Loucy (cell line): ENCODE measurements around the gene SLC6A11.

ENCODE experiments used
- H2AFZ ChIP-seq: fragments of 200-600 bp; sonication (generic); 2 replicates; pipeline ENCODE4 v1.6.0; 2016; ENCODE audit warnings: antibody characterized with exemption, mild to moderate bottlenecking, low read length, moderate library complexity
- H3F3A ChIP-seq: fragments of 200-600 bp; 2 replicates; pipeline ENCODE4 v1.6.0; 2016; ENCODE audit warnings: antibody characterized with exemption, low read depth, mild to moderate bottlenecking
- H3K27me3 ChIP-seq: fragments of 200-600 bp; sonication (generic); 2 replicates; pipeline ENCODE4 v1.6.1; 2014; ENCODE audit warnings: low read length, mild to moderate bottlenecking; ENCODE audit not compliant: insufficient read depth, poor library complexity, severe bottlenecking
- H3K36me3 ChIP-seq: fragments of 200-600 bp; sonication (generic); 2 replicates; pipeline ENCODE4 v1.6.1; 2016; ENCODE audit warnings: low read length; ENCODE audit not compliant: insufficient read depth
- H3K4me1 ChIP-seq: fragments of 200-600 bp; sonication (generic); 2 replicates; pipeline ENCODE4 v1.5.1; 2014; ENCODE audit warnings: low read length, mild to moderate bottlenecking; ENCODE audit not compliant: insufficient read depth, poor library complexity, severe bottlenecking
- H3K4me2 ChIP-seq: fragments of 200-600 bp; sonication (generic); 2 replicates; pipeline ENCODE4 v1.6.0; 2014; ENCODE audit warnings: antibody characterized with exemption, low read length, low read depth, mild to moderate bottlenecking; ENCODE audit not compliant: poor library complexity, severe bottlenecking
- H3K4me3 ChIP-seq: fragments of 200-600 bp; sonication (generic); 2 replicates; pipeline ENCODE4 v1.5.1; 2014; ENCODE audit warnings: low read length, mild to moderate bottlenecking, mixed read lengths; ENCODE audit not compliant: poor library complexity, severe bottlenecking
- H3K79me2 ChIP-seq: fragments of 200-600 bp; sonication (generic); 2 replicates; pipeline ENCODE4 v1.6.1; 2014; ENCODE audit warnings: low read length; ENCODE audit not compliant: insufficient read depth
- H3K9ac ChIP-seq: fragments of 200-600 bp; sonication (generic); 2 replicates; pipeline ENCODE4 v1.6.0; 2014; ENCODE audit warnings: mild to moderate bottlenecking, low read depth, low read length, moderate library complexity; ENCODE audit not compliant: poor library complexity, severe bottlenecking
- H3K9me2 ChIP-seq: fragments of 200-600 bp; sonication (generic); replicated peaks from 2 replicates; pipeline ENCODE4 v1.6.1; 2016; ENCODE audit warnings: low read depth, low read length, mixed read lengths
- H3K9me3 ChIP-seq: fragments of 200-600 bp; sonication (generic); 2 replicates; pipeline ENCODE4 v1.6.1; 2014; ENCODE audit warnings: mild to moderate bottlenecking, antibody characterized with exemption, low read length, low read depth; ENCODE audit not compliant: insufficient read depth
- H4K20me1 ChIP-seq: fragments of 200-600 bp; sonication (generic); 2 replicates; pipeline ENCODE4 v1.6.0; 2014; ENCODE audit warnings: antibody characterized with exemption, low read length, mild to moderate bottlenecking; ENCODE audit not compliant: insufficient read depth, poor library complexity, severe bottlenecking
- CTCF ChIP-seq: fragments of 200-600 bp; sonication (generic); conservative IDR thresholded peaks from 2 replicates; pipeline ENCODE4 v1.5.1; 2014; ENCODE audit warnings: mild to moderate bottlenecking, antibody characterized with exemption, low read length
- EZH2phosphoT487 ChIP-seq: fragments of 200-600 bp; IDR thresholded peaks from 2 replicates; pipeline ENCODE4 v1.6.1; 2018; ENCODE audit warnings: antibody characterized with exemption, mild to moderate bottlenecking, moderate library complexity, borderline replicate concordance

SLC6A11 gene

GRCh38 chr3:10925436-10926255, 109.6 kb downstream of the SLC6A11 start:
- no peaks in the 10 kb centered on the region for H3K79me2 ChIP-seq
- H4K20me1 ChIP-seq: no peaks in the 10 kb centered on the region
- no peaks in the 10 kb centered on the region for H3K4me1 ChIP-seq
- no peak overlapping the region for H3K4me3 ChIP-seq
- no peaks in the 10 kb centered on the region for H3K9me2 ChIP-seq
- no peak for TF ChIP-seq EZH2phosphoT487
- no peak for TF ChIP-seq CTCF
- H2AFZ ChIP-seq: no peak overlapping the region
- no peaks in the 10 kb centered on the region for H3K36me3 ChIP-seq
- no peaks in the 10 kb centered on the region; the same call in 1 of the 2 replicates for H3K9me3 ChIP-seq
- no peak overlapping the region for H3K4me2 ChIP-seq
- H3K9ac ChIP-seq: no peak overlapping the region
- no peaks in the 10 kb centered on the region for H3F3A ChIP-seq
- H3K27me3 ChIP-seq: no peaks in the 10 kb centered on the region

GRCh38 chr3:10926256-10926810, 110.3 kb downstream of the SLC6A11 start:
- Histone ChIP-seq H3K36me3 (no peaks in the 10 kb centered on the region), H3F3A (no peaks in the 10 kb centered on the region), H3K4me2 (no peak overlapping the region), H3K4me1 (no peaks in the 10 kb centered on the region), H3K79me2 (no peaks in the 10 kb centered on the region), H3K9me2 (no peaks in the 10 kb centered on the region), H3K4me3 (no peak overlapping the region), H3K9ac (no peak overlapping the region), H2AFZ (no peak overlapping the region), H4K20me1 (no peaks in the 10 kb centered on the region), H3K27me3 (no peaks in the 10 kb centered on the region), H3K9me3 (no peaks in the 10 kb centered on the region; the same call in 1 of the 2 replicates)
- TF ChIP-seq CTCF (no peak), EZH2phosphoT487 (no peak)

GRCh38 chr3:10926811-10927521, 110.9 kb downstream of the SLC6A11 start:
- Histone ChIP-seq H3K9me2 (no peaks in the 10 kb centered on the region), H3K36me3 (no peaks in the 10 kb centered on the region), H3F3A (no peaks in the 10 kb centered on the region), H4K20me1 (no peaks in the 10 kb centered on the region), H3K4me1 (no peaks in the 10 kb centered on the region), H3K4me3 (no peak overlapping the region), H3K9me3 (no peaks in the 10 kb centered on the region; the same call in 1 of the 2 replicates), H3K9ac (no peak overlapping the region), H3K79me2 (no peaks in the 10 kb centered on the region), H3K27me3 (no peaks in the 10 kb centered on the region), H3K4me2 (no peak overlapping the region), H2AFZ (no peak overlapping the region)
- no peak for TF ChIP-seq CTCF
- no peak for TF ChIP-seq EZH2phosphoT487
